Gastrocnemius medialis (tissue), 4 donors: ENCODE data around the gene LGALS12. TPM values are rescaled to one million over a fixed set of nuclear protein-coding genes. Genes with fewer than 3 reads are reported as not detected.

Experiments
- ATAC-seq, 2 donors: fragments of 150-250 bp; one replicate each; pipeline ENCODE4 v1.9.1; 2016
- DNase-seq, 2 donors: peaks; one replicate each; pipeline ENCODE4 v3.0.0-alpha.2; 2019
- H3K27ac ChIP-seq, 4 donors: fragments of 200-600 bp; sonication (generic); 1 replicate in 1 of 4; 2 replicates in 3 of 4; pipeline ENCODE4 v1.5.1; 2016 to 2018; ENCODE audit warnings: mild to moderate bottlenecking in 2 of 4, moderate library complexity in 1 of 4
- H3K27me3 ChIP-seq, 3 donors: fragments of 200-600 bp; sonication (generic) in 2 of 3; 1 replicate in 1 of 3; 2 replicates in 2 of 3; pipeline versions ENCODE4 v1.5.1 to v1.6.0; 2016 to 2019; ENCODE audit warnings: mild to moderate bottlenecking in 1 of 3, moderate library complexity in 1 of 3
- H3K36me3 ChIP-seq, 2 donors: fragments of 200-600 bp; sonication (generic) in 1 of 2; one replicate each; pipeline ENCODE4 v1.5.1; 2017 to 2018
- H3K4me1 ChIP-seq, 2 donors: fragments of 200-600 bp; sonication (generic) in 1 of 2; one replicate each; pipeline ENCODE4 v1.5.1; 2016 to 2017; ENCODE audit warnings: mild to moderate bottlenecking in 2 of 2
- H3K4me3 ChIP-seq, 4 donors: fragments of 200-600 bp; sonication (generic) in 3 of 4; 1 replicate in 1 of 4; 2 replicates in 3 of 4; pipeline ENCODE4 v1.5.1; 2016 to 2019; ENCODE audit warnings: mild to moderate bottlenecking in 2 of 4
- H3K9me3 ChIP-seq, 3 donors: fragments of 200-600 bp; sonication (generic) in 2 of 3; 1 replicate in 1 of 3; 2 replicates in 2 of 3; pipeline ENCODE4 v1.5.1; 2016 to 2019
- POLR2A ChIP-seq, 2 donors: fragments of 450-650 bp; IDR thresholded peaks; one replicate each; pipeline ENCODE4 v1.6.1; 2017; ENCODE audit warnings: antibody characterized with exemption in 2 of 2, mild to moderate bottlenecking in 2 of 2, moderate library complexity in 2 of 2
- in situ Hi-C, 4 donors: fragments of 200-750 bp; cut with MboI; loops; one replicate each; pipeline versions ENCODE4 v1.15.0 to v1.8.0; 2017; ENCODE audit warnings: low sequenced_read_pairs in 4 of 4
- intact Hi-C: fragments of 100-400 bp; cut with DNase I; formaldehyde crosslinking; loops from one replicate; pipeline ENCODE4 v1.15.1; 2023; ENCODE audit warnings: low total_unique reads
- total RNA-seq, 4 donors: library from RNA; depleted of rRNA; stranded (reverse); fragments of >200 nt; gene quantifications; one replicate each; pipeline versions ENCODE4 v1.1.0 to v1.2.3, GENCODE V29; 2016
- TF ChIP-seq, protein P1 (sequence below), 5 experiments: fragments of 450-650 bp in 3 of 5; fragments of 200-600 bp in 2 of 5; sonication (generic) in 2 of 5; IDR thresholded peaks in 4 of 5; conservative IDR thresholded peaks in 1 of 5; 1 replicate in 4 of 5; 2 replicates in 1 of 5; pipeline ENCODE4 v1.5.1; 2016 to 2019; ENCODE audit warnings: antibody characterized with exemption in 5 of 5, mild to moderate bottlenecking in 3 of 5, moderate library complexity in 3 of 5

The LGALS12 gene
- total RNA-seq, 4 donors from 2014 or later = 0.24 to 0.80 TPM; not detected in 2

DNA sequence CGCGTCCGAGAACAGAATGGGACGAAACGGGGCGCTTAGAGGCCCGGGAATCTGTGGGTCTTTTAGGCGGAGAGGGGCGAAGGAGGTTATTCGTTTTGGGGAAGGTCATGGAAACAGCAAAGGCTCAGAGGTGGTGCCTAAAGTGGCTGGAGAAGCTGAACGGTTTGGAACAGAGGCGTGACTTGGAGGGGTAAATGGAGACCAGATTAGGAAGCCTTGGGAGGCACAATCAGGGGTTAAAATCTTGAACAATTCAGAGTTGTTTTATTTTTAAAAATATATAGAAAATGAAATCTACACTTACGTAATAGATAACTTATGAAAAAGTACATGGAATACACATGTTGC, 14.7 kb upstream of the LGALS12 start:
- peak overlapping the region in 1 of 4 donors; percentile 43 for H3K27ac ChIP-seq
- no peak for TF ChIP-seq POLR2A (IDR thresholded peaks at IDR 0.05)
- TF ChIP-seq, protein P1, sequence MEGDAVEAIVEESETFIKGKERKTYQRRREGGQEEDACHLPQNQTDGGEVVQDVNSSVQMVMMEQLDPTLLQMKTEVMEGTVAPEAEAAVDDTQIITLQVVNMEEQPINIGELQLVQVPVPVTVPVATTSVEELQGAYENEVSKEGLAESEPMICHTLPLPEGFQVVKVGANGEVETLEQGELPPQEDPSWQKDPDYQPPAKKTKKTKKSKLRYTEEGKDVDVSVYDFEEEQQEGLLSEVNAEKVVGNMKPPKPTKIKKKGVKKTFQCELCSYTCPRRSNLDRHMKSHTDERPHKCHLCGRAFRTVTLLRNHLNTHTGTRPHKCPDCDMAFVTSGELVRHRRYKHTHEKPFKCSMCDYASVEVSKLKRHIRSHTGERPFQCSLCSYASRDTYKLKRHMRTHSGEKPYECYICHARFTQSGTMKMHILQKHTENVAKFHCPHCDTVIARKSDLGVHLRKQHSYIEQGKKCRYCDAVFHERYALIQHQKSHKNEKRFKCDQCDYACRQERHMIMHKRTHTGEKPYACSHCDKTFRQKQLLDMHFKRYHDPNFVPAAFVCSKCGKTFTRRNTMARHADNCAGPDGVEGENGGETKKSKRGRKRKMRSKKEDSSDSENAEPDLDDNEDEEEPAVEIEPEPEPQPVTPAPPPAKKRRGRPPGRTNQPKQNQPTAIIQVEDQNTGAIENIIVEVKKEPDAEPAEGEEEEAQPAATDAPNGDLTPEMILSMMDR (IDR thresholded peaks at IDR 0.05 in 4 of 5, conservative IDR thresholded peaks at IDR 0.05 in 1 of 5) = no peak
- intact Hi-C loops (no loop called here), in situ Hi-C loops (no loop called here)
- DNase-seq (no peak), ATAC-seq (no peak)
- H3K4me3 ChIP-seq = peak overlapping the region; percentile 43 to 58 (median 53)
- H3K4me1 ChIP-seq = peaks cover 0 to 7% of the 10 kb centered on the region in 2 donors
- H3K9me3 ChIP-seq = peaks cover 0 to 1% (median 0%) of the 10 kb centered on the region in 3 donors
- no peaks in the 10 kb centered on the region for H3K36me3 ChIP-seq
- peaks cover 8 to 28% (median 13%) of the 10 kb centered on the region in 3 donors for H3K27me3 ChIP-seq

DNA sequence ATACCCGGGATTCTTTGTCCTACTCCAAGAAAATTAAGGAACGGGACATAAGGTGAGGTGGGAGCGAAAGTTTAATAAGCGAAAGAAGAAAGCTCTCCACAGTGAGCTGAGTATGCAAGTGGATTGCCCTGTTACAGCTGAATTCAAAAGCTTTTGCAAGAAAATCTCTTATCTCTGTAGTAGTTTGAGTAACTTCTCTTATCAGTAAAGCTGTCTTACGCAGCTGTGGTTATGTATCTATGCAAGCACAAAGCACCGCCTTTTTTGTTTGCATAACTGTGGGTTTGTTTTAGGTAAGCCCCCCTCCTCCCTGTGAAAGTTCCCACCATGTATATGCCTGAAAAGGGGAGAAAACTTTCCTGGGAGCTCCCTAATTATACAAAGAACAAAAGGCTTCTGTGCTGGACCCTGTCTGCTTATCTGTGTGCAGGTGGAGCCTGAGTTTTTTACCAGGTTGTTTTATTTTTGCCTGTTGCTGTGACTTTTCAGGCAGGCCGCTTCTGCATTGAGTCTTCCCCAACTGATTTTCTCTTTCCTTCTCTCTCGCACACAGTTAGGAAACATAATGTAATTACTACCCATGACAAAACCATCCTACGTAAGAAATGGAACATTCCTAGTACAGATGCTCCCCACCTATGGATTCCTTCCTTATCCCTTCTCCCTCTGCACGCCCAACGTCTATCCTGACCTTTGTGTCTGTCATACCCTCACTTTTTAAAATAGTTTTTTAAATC, 14.1 kb upstream of the LGALS12 start:
- DNase-seq = no peak
- Histone ChIP-seq H3K36me3 (no peaks in the 10 kb centered on the region), H3K9me3 (no peaks in the 10 kb centered on the region), H3K27me3 (peaks cover 8 to 31% (median 13%) of the 10 kb centered on the region in 3 donors), H3K27ac (no peak overlapping the region), H3K4me1 (peaks cover 0 to 7% of the 10 kb centered on the region in 2 donors), H3K4me3 (peak overlapping the region in 2 of 4 donors; percentile 43 to 58)
- in situ Hi-C loops = no loop called here
- intact Hi-C loops = no loop called here
- no peak for ATAC-seq
- TF ChIP-seq POLR2A (IDR thresholded peaks at IDR 0.05) = no peak
- TF ChIP-seq, protein P1 (IDR thresholded peaks at IDR 0.05 in 4 of 5, conservative IDR thresholded peaks at IDR 0.05 in 1 of 5) = no peak

DNA sequence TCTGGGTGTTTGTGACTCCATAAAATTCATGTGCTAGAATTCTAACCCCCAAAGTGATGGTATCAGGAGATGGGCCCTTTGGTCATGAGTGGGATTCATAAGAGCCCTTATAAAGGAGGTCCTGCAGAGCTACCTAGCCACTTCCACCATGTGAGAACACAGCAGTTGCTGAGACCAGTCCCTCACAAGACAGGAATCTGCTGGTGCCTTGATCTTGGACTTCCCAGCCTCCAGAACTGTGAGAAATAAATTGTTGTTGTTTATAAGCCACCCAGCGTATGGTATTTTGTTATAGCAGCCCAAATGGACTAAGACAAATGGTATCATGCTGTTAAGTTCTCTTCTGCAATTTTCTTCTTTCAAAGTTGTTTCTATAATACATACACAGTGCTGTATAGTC, 13.4 kb upstream of the LGALS12 start:
- Histone ChIP-seq H3K4me3 (no peak overlapping the region), H3K27me3 (peaks cover 8 to 32% (median 16%) of the 10 kb centered on the region in 3 donors), H3K27ac (no peak overlapping the region), H3K4me1 (peaks cover 0 to 7% of the 10 kb centered on the region in 2 donors), H3K9me3 (no peaks in the 10 kb centered on the region), H3K36me3 (no peaks in the 10 kb centered on the region)
- intact Hi-C loops (no loop called here), in situ Hi-C loops (no loop called here)
- no peak for TF ChIP-seq POLR2A (IDR thresholded peaks at IDR 0.05)
- TF ChIP-seq, protein P1 (IDR thresholded peaks at IDR 0.05 in 4 of 5, conservative IDR thresholded peaks at IDR 0.05 in 1 of 5) = no peak
- DNase-seq = no peak
- ATAC-seq = no peak

DNA sequence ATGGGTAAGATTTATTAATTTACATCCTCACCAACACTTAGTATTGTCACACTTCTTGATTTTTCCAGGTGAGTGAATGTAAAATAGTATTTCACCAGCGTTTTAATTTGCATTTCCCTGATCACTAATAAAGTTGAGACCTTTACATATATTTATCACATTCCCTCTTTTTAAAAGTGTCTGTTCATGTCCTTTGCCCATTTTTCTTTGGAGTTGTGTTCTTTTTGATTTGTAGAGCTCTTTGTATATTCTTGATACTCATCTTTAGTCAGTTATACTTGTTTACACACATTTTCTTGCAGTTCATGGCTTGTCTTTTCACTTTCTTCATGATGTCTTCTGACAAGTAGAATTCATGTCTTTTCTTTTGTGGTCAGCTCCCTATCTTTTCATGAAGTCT, 12.8 kb upstream of the LGALS12 start:
- in situ Hi-C loops = no loop called here
- DNase-seq = no peak
- H3K9me3 ChIP-seq = no peaks in the 10 kb centered on the region
- ATAC-seq = no peak
- peaks cover 8 to 32% (median 16%) of the 10 kb centered on the region in 3 donors for H3K27me3 ChIP-seq
- TF ChIP-seq POLR2A (IDR thresholded peaks at IDR 0.05) = no peak
- TF ChIP-seq, protein P1 (IDR thresholded peaks at IDR 0.05 in 4 of 5, conservative IDR thresholded peaks at IDR 0.05 in 1 of 5) = no peak
- no peaks in the 10 kb centered on the region for H3K36me3 ChIP-seq
- no peak overlapping the region for H3K4me3 ChIP-seq
- intact Hi-C loops = no loop called here
- H3K27ac ChIP-seq = no peak overlapping the region
- H3K4me1 ChIP-seq = peaks cover 0 to 7% of the 10 kb centered on the region in 2 donors
